ENCODE data around the gene BPTF.

BPTF gene

GRCh38 chr17:67824735-67825626 lies at the start of gene BPTF:
TSS of gene BPTF (plus strand) at chr17:67825503. CDS start at chr17:67825725, 222 bp downstream.
- H3K4me1 Mint-ChIP-seq, result peaks cover 26% of the 10 kb centered on the region
- peak within 1 kb of the TSS; percentile 97 to 100 (median 99) for H3K27ac Mint-ChIP-seq
- no peaks in the 10 kb centered on the region for H3K9me3 Mint-ChIP-seq
- H3K36me3 Mint-ChIP-seq (ENCODE audit: low read depth), result no peaks in the 10 kb centered on the region
- TF ChIP-seq CTCF (IDR thresholded peaks at IDR 0.05; ENCODE audit: unreplicated experiment in 3 of 3), result peak; percentile 94 to 98 (median 95)
- peak within 1 kb of the TSS; percentile 96 to 100 (median 100) for H3K4me3 Mint-ChIP-seq
- H3K27me3 Mint-ChIP-seq (ENCODE audit: low read depth), result peaks cover 5% of the 10 kb centered on the region

GRCh38 chr17:67779098-67779672 lies 46.1 kb upstream of the BPTF start:
- Mint-ChIP-seq H3K4me1 (peaks cover 5% of the 10 kb centered on the region), H3K27me3 (ENCODE audit: low read depth) (no peaks in the 10 kb centered on the region), H3K27ac (no peak overlapping the region), H3K9me3 (no peaks in the 10 kb centered on the region), H3K4me3 (no peak overlapping the region), H3K36me3 (ENCODE audit: low read depth) (no peaks in the 10 kb centered on the region)
- TF ChIP-seq CTCF (IDR thresholded peaks at IDR 0.05; ENCODE audit: unreplicated experiment in 3 of 3), result peak; percentile 39 to 42 (median 39)

GRCh38 chr17:67784364-67785121 lies 40.8 kb upstream of the BPTF start:
- H3K27me3 Mint-ChIP-seq (ENCODE audit: low read depth), result peaks cover 4% of the 10 kb centered on the region
- no peak overlapping the region for H3K4me3 Mint-ChIP-seq

GRCh38 chr17:67785122-67785477 lies 40.2 kb upstream of the BPTF start:
- Mint-ChIP-seq H3K4me1 (no peaks in the 10 kb centered on the region), H3K4me3 (no peak overlapping the region), H3K36me3 (ENCODE audit: low read depth) (no peaks in the 10 kb centered on the region), H3K27ac (no peak overlapping the region), H3K27me3 (ENCODE audit: low read depth) (peaks cover 4% of the 10 kb centered on the region), H3K9me3 (no peaks in the 10 kb centered on the region)
- TF ChIP-seq CTCF (IDR thresholded peaks at IDR 0.05; ENCODE audit: unreplicated experiment in 3 of 3), result no peak

More at GRCh38 chr17:67784364-67785121, 40.8 kb upstream of the BPTF start:
- no peak for TF ChIP-seq CTCF (IDR thresholded peaks at IDR 0.05; ENCODE audit: unreplicated experiment in 3 of 3)
- no peaks in the 10 kb centered on the region for H3K36me3 Mint-ChIP-seq (ENCODE audit: low read depth)
- H3K27ac Mint-ChIP-seq, result no peak overlapping the region
- H3K9me3 Mint-ChIP-seq, result no peaks in the 10 kb centered on the region
- H3K4me1 Mint-ChIP-seq, result no peaks in the 10 kb centered on the region

- H3K36me3 Mint-ChIP-seq (ENCODE audit: low read depth), result no peaks in the 10 kb centered on the region
- H3K9me3 Mint-ChIP-seq, result no peaks in the 10 kb centered on the region
- no peak for TF ChIP-seq CTCF (IDR thresholded peaks at IDR 0.05; ENCODE audit: unreplicated experiment in 3 of 3)
- H3K27me3 Mint-ChIP-seq (ENCODE audit: low read depth), result peaks cover 4% of the 10 kb centered on the region
- H3K4me1 Mint-ChIP-seq, result no peaks in the 10 kb centered on the region
- no peak overlapping the region for H3K4me3 Mint-ChIP-seq
- H3K27ac Mint-ChIP-seq, result no peak overlapping the region
Observed at GRCh38 chr17:67785504-67785903, 39.8 kb upstream of the BPTF start.
